Common myeloid progenitor, CD34-positive (primary cell): Measurements from ENCODE around the gene NTN3.

Source experiments
- CTCF ChIA-PET: fragments of 350-600 bp; sonication (Branson Sonifier 250); formaldehyde crosslinking; loops from one replicate; lab custom pipeline; 2021; ENCODE audit warnings: antibody characterized with exemption; lab: Charles Lee
- POLR2A ChIA-PET: fragments of 350-600 bp; sonication (Branson Sonifier 250); formaldehyde crosslinking; loops from one replicate; lab custom pipeline; 2021; ENCODE audit warnings: antibody characterized with exemption; lab: Charles Lee
- DNase-seq, 3 donors: peaks; one replicate each; pipeline versions ENCODE4 v3.0.0 to v3.0.0-alpha.2; 2013
- H3K27ac ChIP-seq, 2 experiments: 1 replicate in 1 of 2; 2 replicates in 1 of 2; pipeline ENCODE4 v1.7.0; 2013; ENCODE audit warnings: inconsistent platforms in 2 of 2, low read length in 2 of 2, mild to moderate bottlenecking in 2 of 2, low read depth in 1 of 2, moderate library complexity in 1 of 2; ENCODE audit not compliant: severe bottlenecking in 2 of 2, insufficient read depth in 1 of 2, poor library complexity in 1 of 2
- H3K27me3 ChIP-seq, 5 experiments: replicated peaks in 2 of 5; 1 replicate in 3 of 5; 2 replicates in 2 of 5; pipeline versions ENCODE4 v1.6.1 to v1.7.0; 2013; ENCODE audit warnings: low read length in 4 of 5, mild to moderate bottlenecking in 2 of 5, moderate library complexity in 2 of 5, inconsistent platforms in 1 of 5; ENCODE audit not compliant: insufficient read depth in 5 of 5, control insufficient read depth in 4 of 5
- H3K36me3 ChIP-seq, 4 experiments: 1 replicate in 2 of 4; 2 replicates in 2 of 4; pipeline versions ENCODE4 v1.6.1 to v1.7.0; 2013; ENCODE audit warnings: low read length in 3 of 4, control low read depth in 1 of 4, mild to moderate bottlenecking in 1 of 4; ENCODE audit not compliant: control insufficient read depth in 4 of 4, insufficient read depth in 4 of 4
- H3K4me1 ChIP-seq, 4 experiments: 1 replicate in 3 of 4; 2 replicates in 1 of 4; pipeline versions ENCODE4 v1.6.1 to v1.7.1; 2013; ENCODE audit warnings: low read length in 3 of 4, mild to moderate bottlenecking in 3 of 4, control low read depth in 1 of 4, inconsistent platforms in 1 of 4, moderate library complexity in 1 of 4; ENCODE audit not compliant: control insufficient read depth in 4 of 4, insufficient read depth in 4 of 4; ENCODE audit errors: control extremely low read depth in 1 of 4
- H3K4me3 ChIP-seq, 7 experiments: 1 replicate in 4 of 7; 2 replicates in 3 of 7; pipeline versions ENCODE4 v1.5.1 to v1.7.0; 2013; ENCODE audit warnings: mild to moderate bottlenecking in 7 of 7, low read length in 6 of 7, moderate library complexity in 6 of 7, inconsistent platforms in 2 of 7, low read depth in 2 of 7, control low read depth in 1 of 7; ENCODE audit not compliant: insufficient read depth in 4 of 7, control insufficient read depth in 1 of 7; ENCODE audit errors: extremely low read depth in 1 of 7
- H3K9me3 ChIP-seq, 5 experiments: 1 replicate in 4 of 5; 2 replicates in 1 of 5; pipeline versions ENCODE4 v1.6.1 to v1.7.1; 2013; ENCODE audit warnings: low read length in 4 of 5, mild to moderate bottlenecking in 2 of 5, inconsistent platforms in 1 of 5, low read depth in 1 of 5, moderate library complexity in 1 of 5; ENCODE audit not compliant: control insufficient read depth in 4 of 5, insufficient read depth in 2 of 5; ENCODE audit errors: control extremely low read depth in 1 of 5
- WGBS: methylation state at CpG from one replicate; pipeline ENCODE4 v1.1.5; 2013; ENCODE audit not compliant: insufficient coverage; 5-methylcytosine and 5-hydroxymethylcytosine counted together

NTN3 gene

DNA sequence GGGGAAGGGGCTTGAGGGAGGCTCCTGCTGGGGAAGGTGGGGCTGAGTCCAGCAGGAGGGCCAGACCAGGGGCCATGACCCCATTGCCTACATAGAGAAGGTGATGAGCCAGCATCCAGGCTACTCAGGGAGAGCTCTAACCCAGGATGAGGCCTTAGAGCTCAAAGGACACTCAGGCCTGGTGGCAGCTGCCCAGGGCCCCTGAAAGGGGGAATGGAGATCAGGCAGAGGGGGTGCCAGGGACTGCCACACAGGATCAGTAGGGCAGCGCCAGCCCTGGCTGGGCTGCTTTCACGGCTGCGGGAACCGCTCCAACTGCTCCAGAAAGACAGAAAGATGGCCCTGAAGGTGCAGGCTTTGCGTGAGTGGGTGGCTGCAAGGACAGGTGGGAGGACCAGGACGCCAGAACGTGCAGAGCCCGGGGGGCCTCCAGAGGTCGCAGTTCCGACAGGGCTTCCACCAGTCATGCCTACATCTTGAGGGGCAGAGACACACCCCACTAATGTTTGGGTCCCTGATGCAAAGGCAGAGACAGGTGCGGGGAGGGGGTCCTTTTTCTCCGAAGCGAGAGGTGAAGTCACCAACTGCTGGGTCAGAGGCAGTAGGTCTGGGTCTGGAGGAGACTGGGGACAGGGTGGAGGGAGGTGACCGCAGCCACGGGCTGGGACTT lies 41.8 kb downstream of the NTN3 start:
- WGBS = 52% methylated on average over 15 of the region's 15 CpGs
- peak; percentile 42 to 76 (median 70) for DNase-seq
- Histone ChIP-seq H3K27ac (peak overlapping the region; percentile 91 to 95), H3K9me3 (no peaks in the 10 kb centered on the region), H3K4me1 (peaks cover 10 to 89% (median 84%) of the 10 kb centered on the region in 4 experiments), H3K27me3 (no peaks in the 10 kb centered on the region), H3K36me3 (peaks cover 0 to 12% (median 1%) of the 10 kb centered on the region in 4 experiments), H3K4me3 (peak overlapping the region in 6 of 7 experiments; percentile 13 to 99 (median 88))
- ChIA-PET POLR2A (interaction anchor here (0.8 to 1.0 kb wide), 2 partner anchors 18 to 25 kb away, joined by 3 to 5 read pairs; partner anchors contain the start of gene CEMP1), CTCF (interaction anchor here (0.9 to 5.9 kb wide), 3 partner anchors 11 to 72 kb away, joined by 3 to 27 read pairs (median 3); no protein-coding TSS in a partner anchor)

GRCh38 chr16:2513405-2514332 lies 42.6 kb downstream of the NTN3 start, which contains the start of gene ATP6V0C:
TSS of gene ATP6V0C (plus strand) at chr16:2513952. CDS start at chr16:2514104, 152 bp downstream.
- WGBS = 1% methylated on average over 105 of the region's 122 CpGs
- Histone ChIP-seq H3K4me1 (peaks cover 10 to 89% (median 84%) of the 10 kb centered on the region in 4 experiments), H3K27me3 (no peaks in the 10 kb centered on the region), H3K4me3 (peak within 1 kb of the TSS; percentile 72 to 99 (median 92)), H3K27ac (peak within 1 kb of the TSS; percentile 91 to 95), H3K9me3 (no peaks in the 10 kb centered on the region), H3K36me3 (peaks cover 0 to 19% (median 1%) of the 10 kb centered on the region in 4 experiments)
- ChIA-PET POLR2A (interaction anchor here (0.8 to 1.0 kb wide), 3 partner anchors 17 to 136 kb away, joined by 3 to 5 read pairs (median 3); partner anchors contain the start of gene CEMP1), CTCF (interaction anchor here (5.9 kb wide), 1 partner anchor 12 kb away, joined by 27 read pairs; no protein-coding TSS in a partner anchor)
- DNase-seq = peak; percentile 89 to 94 (median 93)

DNA sequence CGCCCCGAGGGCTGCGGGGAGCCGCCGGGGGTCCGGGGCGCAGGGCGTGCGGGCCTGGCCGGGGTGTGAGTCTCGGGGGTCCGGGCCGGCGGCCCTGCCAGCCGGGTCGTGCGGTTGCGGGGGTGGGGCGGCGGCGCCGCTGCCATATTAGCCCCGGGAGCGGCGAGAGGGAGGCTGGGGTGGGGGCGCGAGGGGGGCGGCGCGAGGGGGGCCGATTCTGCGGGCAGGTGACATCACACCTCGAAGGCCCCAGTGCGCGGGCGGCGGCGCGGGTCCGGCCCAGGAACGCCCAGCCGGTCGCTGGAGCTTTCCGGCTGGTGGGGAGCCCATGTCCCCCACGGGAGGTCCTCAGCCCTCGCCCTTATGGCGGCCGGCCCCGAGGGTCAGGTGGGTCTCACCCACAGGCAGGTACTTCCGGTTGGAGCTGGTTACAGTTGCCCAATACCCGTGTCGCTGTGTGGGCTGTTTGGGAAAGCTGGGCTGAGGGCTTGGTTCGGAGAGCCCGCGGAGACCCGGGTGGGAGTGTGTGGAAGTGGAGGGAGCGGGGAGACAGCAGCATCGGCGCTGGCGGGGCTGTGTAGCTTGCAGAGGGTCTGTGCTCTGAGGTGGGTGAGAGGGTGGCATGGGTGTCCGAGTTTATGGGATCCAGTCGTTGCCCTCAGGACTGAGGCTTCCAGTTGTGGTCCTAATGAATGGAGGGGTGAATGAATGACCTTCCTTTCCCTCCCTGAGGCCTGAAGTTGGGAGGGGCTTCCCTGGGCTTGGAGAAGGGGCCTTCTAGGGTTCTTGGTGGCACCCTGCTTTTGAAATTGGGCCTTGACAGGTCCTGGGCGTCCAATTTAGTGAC lies 43.5 kb downstream of the NTN3 start:
- no peaks in the 10 kb centered on the region for H3K9me3 ChIP-seq
- WGBS = under 1% methylated on average over 47 of the region's 63 CpGs
- peaks cover 0 to 28% (median 7%) of the 10 kb centered on the region in 4 experiments for H3K36me3 ChIP-seq
- CTCF ChIA-PET = interaction anchor here (5.9 kb wide), 1 partner anchor 13 kb away, joined by 27 read pairs; no protein-coding TSS in a partner anchor
- POLR2A ChIA-PET = interaction anchor here (0.7 to 1.0 kb wide), 3 partner anchors 13 to 135 kb away, joined by 3 read pairs; partner anchors contain the start of gene CEMP1
- H3K27ac ChIP-seq = peak overlapping the region; percentile 91 to 95
- H3K27me3 ChIP-seq = no peaks in the 10 kb centered on the region
- H3K4me3 ChIP-seq = peak overlapping the region; percentile 72 to 99 (median 92)
- peaks cover 10 to 89% (median 84%) of the 10 kb centered on the region in 4 experiments for H3K4me1 ChIP-seq
- peak in 2 of 3 donors; percentile 34 to 46 for DNase-seq

GRCh38 chr16:2515180-2515851 lies 44.2 kb downstream of the NTN3 start:
- POLR2A ChIA-PET = interaction anchor here (0.7 to 1.0 kb wide), 3 partner anchors 14 to 134 kb away, joined by 3 read pairs; partner anchors contain the start of gene CEMP1
- DNase-seq = peak in 1 of 3 donors; percentile 25
- CTCF ChIA-PET = interaction anchor here (0.9 to 1.1 kb wide), 3 partner anchors 8 to 85 kb away, joined by 3 read pairs; no protein-coding TSS in a partner anchor
- Histone ChIP-seq H3K36me3 (peaks cover 0 to 28% (median 7%) of the 10 kb centered on the region in 4 experiments), H3K27me3 (no peaks in the 10 kb centered on the region), H3K27ac (peak overlapping the region; percentile 91 to 95), H3K9me3 (no peaks in the 10 kb centered on the region), H3K4me1 (peaks cover 10 to 87% (median 81%) of the 10 kb centered on the region in 4 experiments), H3K4me3 (peak overlapping the region; percentile 72 to 99 (median 92))
- WGBS = 10% methylated on average over 7 of the region's 14 CpGs

GRCh38 chr16:2516391-2517240 lies 45.5 kb downstream of the NTN3 start:
- POLR2A ChIA-PET = no interaction called here
- DNase-seq = peak; percentile 68 to 89 (median 89)
- Histone ChIP-seq H3K27ac (peak overlapping the region; percentile 91 to 95), H3K4me1 (peaks cover 10 to 83% (median 79%) of the 10 kb centered on the region in 4 experiments), H3K4me3 (peak overlapping the region in 6 of 7 experiments; percentile 29 to 99 (median 91)), H3K9me3 (no peaks in the 10 kb centered on the region), H3K27me3 (no peaks in the 10 kb centered on the region), H3K36me3 (peaks cover 0 to 28% (median 7%) of the 10 kb centered on the region in 4 experiments)
- 17% methylated on average over 11 of the region's 11 CpGs for WGBS
- CTCF ChIA-PET = interaction anchor here (0.9 to 1.1 kb wide), 4 partner anchors 10 to 512 kb away, joined by 3 read pairs; no protein-coding TSS in a partner anchor
